Lower leg skin (tissue), 4 donors: Measurements from ENCODE around the gene AMFR. TPM values are rescaled to one million over a fixed set of nuclear protein-coding genes. Genes with fewer than 3 reads are reported as not detected.

Experiments used
- DNase-seq, 2 donors: peaks; one replicate each; pipeline ENCODE4 v3.0.0-alpha.2; 2019; ENCODE audit warnings: low spot score in 2 of 2
- H3K4me3 ChIP-seq: fragments of 200-600 bp; sonication (generic); 2 replicates; pipeline ENCODE4 v1.5.1; 2017; ENCODE audit warnings: mild to moderate bottlenecking, low read depth; ENCODE audit not compliant: poor library complexity, severe bottlenecking
- CTCF ChIP-seq, 3 donors: fragments of 450-650 bp; IDR thresholded peaks; one replicate each; pipeline ENCODE4 v1.5.1; 2016; ENCODE audit warnings: antibody characterized with exemption in 3 of 3, mild to moderate bottlenecking in 3 of 3, moderate library complexity in 2 of 3
- POLR2A ChIP-seq, 2 donors: fragments of 450-650 bp; IDR thresholded peaks; one replicate each; pipeline ENCODE4 v1.6.1; 2016 to 2017; ENCODE audit warnings: antibody characterized with exemption in 2 of 2, mild to moderate bottlenecking in 1 of 2, moderate library complexity in 1 of 2
- WGBS, 2 donors: methylation state at CpG; one replicate each; pipeline ENCODE4 v1.1.5; 2018; 5-methylcytosine and 5-hydroxymethylcytosine counted together
- intact Hi-C: fragments of 100-400 bp; cut with DNase I; formaldehyde crosslinking; loops from one replicate; pipeline ENCODE4 v1.15.0; 2023; ENCODE audit warnings: low total_unique reads
- total RNA-seq, 4 donors: library from RNA; depleted of rRNA; stranded (reverse); fragments of >200 nt; gene quantifications; one replicate each; pipeline ENCODE4 v1.1.0, GENCODE V29; 2016

The AMFR gene
- total RNA-seq, 4 donors from 2014 or later = 77.3 to 149 (median 124) TPM

- no peak overlapping the region for H3K4me3 ChIP-seq
- 87% methylated on average over 15 of the region's 16 CpGs for WGBS, 2 donors
- intact Hi-C loops = no loop called here
- TF ChIP-seq POLR2A (IDR thresholded peaks at IDR 0.05) = no peak
- DNase-seq = no peak
Observed at GRCh38 chr16:56349711-56350161, 75.6 kb downstream of the AMFR start.

GRCh38 chr16:56349086-56349415 is 76.3 kb downstream of the AMFR start:
- intact Hi-C loops = no loop called here
- TF ChIP-seq CTCF (IDR thresholded peaks at IDR 0.05) (no peak), POLR2A (IDR thresholded peaks at IDR 0.05) (no peak)
- 94 to 100% methylated on average over 1 to 2 of the region's 2 CpGs for WGBS, 2 donors
- DNase-seq = no peak
- H3K4me3 ChIP-seq = no peak overlapping the region

GRCh38 chr16:56348168-56349085 is 76.9 kb downstream of the AMFR start:
- no peak for DNase-seq
- TF ChIP-seq CTCF (IDR thresholded peaks at IDR 0.05) (no peak), POLR2A (IDR thresholded peaks at IDR 0.05) (no peak)
- no peak overlapping the region for H3K4me3 ChIP-seq
- WGBS, 2 donors = 88 to 92% methylated on average over 24 to 25 of the region's 25 CpGs
- intact Hi-C loops = no loop called here

- 82 to 90% methylated on average over 11 of the region's 11 CpGs for WGBS, 2 donors
- DNase-seq = no peak
- TF ChIP-seq CTCF (IDR thresholded peaks at IDR 0.05) = no peak
- TF ChIP-seq POLR2A (IDR thresholded peaks at IDR 0.05) = no peak
- intact Hi-C loops = no loop called here
- no peak overlapping the region for H3K4me3 ChIP-seq
Observed at GRCh38 chr16:56347670-56348069, 77.7 kb downstream of the AMFR start.

- TF ChIP-seq POLR2A (IDR thresholded peaks at IDR 0.05) (no peak), CTCF (IDR thresholded peaks at IDR 0.05) (no peak)
- intact Hi-C loops = no loop called here
- no peak overlapping the region for H3K4me3 ChIP-seq
- WGBS, 2 donors = 30 to 75% methylated on average over 3 to 8 of the region's 8 CpGs
- DNase-seq = no peak
Observed at GRCh38 chr16:56347166-56347565, 78.2 kb downstream of the AMFR start.

GRCh38 chr16:56346131-56346890 is 79.0 kb downstream of the AMFR start:
- intact Hi-C loops = no loop called here
- 95 to 96% methylated on average over 15 of the region's 15 CpGs for WGBS, 2 donors
- DNase-seq = no peak
- H3K4me3 ChIP-seq = no peak overlapping the region
- TF ChIP-seq POLR2A (IDR thresholded peaks at IDR 0.05) (no peak), CTCF (IDR thresholded peaks at IDR 0.05) (no peak)
